ENCODE measurements around the gene MARK3. TPM values are rescaled to one million over a fixed set of nuclear protein-coding genes. Genes with fewer than 3 reads are reported as not detected.
A peak's percentile ranks its signal among the peaks of the same experiment; 100 is the strongest.

MARK3 gene
- total and polyA plus RNA-seq, 2 donors (not counting 1 experiment from before 2014, with no cell fraction given): 73.0 to 142 TPM

DNA sequence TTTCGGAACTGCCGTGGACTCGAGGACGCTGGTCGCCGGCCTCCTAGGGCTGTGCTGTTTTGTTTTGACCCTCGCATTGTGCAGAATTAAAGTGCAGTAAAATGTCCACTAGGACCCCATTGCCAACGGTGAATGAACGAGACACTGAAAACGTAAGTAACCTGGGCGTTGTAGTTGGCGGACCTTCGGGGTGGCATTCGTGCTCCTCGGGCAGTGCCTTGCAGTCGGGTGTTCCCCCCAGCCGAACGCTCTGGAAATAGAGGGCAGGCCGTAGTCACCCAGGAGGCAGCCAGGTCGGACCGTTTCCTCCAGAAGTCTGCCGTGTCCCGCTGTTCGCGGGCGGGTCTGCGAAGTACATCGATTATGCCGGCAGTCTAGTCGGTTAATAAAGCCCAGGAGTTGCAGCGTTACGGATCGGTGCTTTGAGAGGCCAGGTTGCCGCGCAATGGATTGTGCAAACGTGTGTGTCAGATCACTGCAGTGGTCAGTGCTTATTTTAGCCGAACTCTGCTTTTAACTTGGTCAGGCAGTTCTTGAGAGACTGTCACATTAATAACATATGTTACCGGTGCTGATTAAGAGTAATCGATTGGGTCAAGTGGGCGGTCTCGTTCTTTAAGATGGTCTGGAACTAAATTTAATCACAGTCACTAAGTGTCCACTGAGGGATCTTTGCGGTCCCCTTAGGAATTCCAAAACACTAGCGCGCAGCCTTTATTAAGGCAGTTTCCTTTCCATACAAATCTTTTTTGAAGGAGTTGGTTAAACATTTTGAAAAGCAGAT lies 906 bp downstream of the MARK3 start:
- POLR2A ChIA-PET: interaction anchor here (1.2 to 2.3 kb wide), 2 partner anchors 9 to 51 kb away, joined by 3 to 20 read pairs; partner anchors contain the start of gene EIF5
- peak overlapping the region; percentile 94 for H3K4me2 ChIP-seq (replicated peaks; ENCODE audit: low read depth, low read length, poor library complexity, severe bottlenecking)
- H3K27ac ChIP-seq (ENCODE audit: low read length in 2 of 2): peak overlapping the region; percentile 20 to 91
- DNase-seq: no peak
- under 1% methylated on average over 36 of the region's 44 CpGs for WGBS (ENCODE audit: insufficient coverage)
- no peaks in the 10 kb centered on the region for H3K9me3 Mint-ChIP-seq (ENCODE audit: insufficient read depth)
- CTCF ChIA-PET: no interaction called here
- H3K79me2 ChIP-seq (ENCODE audit: control insufficient read depth, insufficient read depth, low read length): peaks cover 63% of the 10 kb centered on the region
- no peaks in the 10 kb centered on the region for H3K27me3 ChIP-seq (replicated peaks in 1 of 4; ENCODE audit: control extremely low read depth in 1 of 4, control insufficient read depth in 3 of 4, insufficient read depth in 4 of 4, low read length in 3 of 4)
- peak; percentile 0 for ATAC-seq (ENCODE audit: low read depth)
- peaks cover 24 to 39% of the 10 kb centered on the region in 2 donors for H3K4me1 ChIP-seq (ENCODE audit: control insufficient read depth in 2 of 2, insufficient read depth in 2 of 2, low read length in 2 of 2)
- no peaks in the 10 kb centered on the region for H3K36me3 ChIP-seq (replicated peaks in 1 of 2; ENCODE audit: control extremely low read depth in 1 of 2, control insufficient read depth in 1 of 2, extremely low read depth in 1 of 2, insufficient read depth in 2 of 2, low read length in 1 of 2)
- H3K9ac ChIP-seq (ENCODE audit: low read length): peak overlapping the region; percentile 85
- peaks cover 7% of the 10 kb centered on the region for H3K27me3 Mint-ChIP-seq
- peak overlapping the region; percentile 68 to 96 (median 90) for H3K4me3 ChIP-seq (ENCODE audit: control extremely low read depth in 1 of 5, extremely low read depth in 1 of 5, insufficient read depth in 1 of 5, low read depth in 2 of 5, low read length in 4 of 5)
- peak overlapping the region; percentile 96 for H2AFZ ChIP-seq (ENCODE audit: insufficient read depth, low read depth, low read length, poor library complexity, severe bottlenecking)
- H3K4me1 Mint-ChIP-seq: peaks cover 47% of the 10 kb centered on the region
- H3K9me3 ChIP-seq (ENCODE audit: control extremely low read depth in 1 of 3, control insufficient read depth in 2 of 3, insufficient read depth in 1 of 3, low read length in 2 of 3): no peaks in the 10 kb centered on the region
- intact Hi-C loops (cut with micrococcal nuclease): loop anchor here (1.0 to 5.0 kb wide), 3 partner anchors 52 to 1024 kb away; partner anchors contain the start of genes CINP, EIF5, KLC1 and TECPR2
- TF ChIP-seq, protein P1, sequence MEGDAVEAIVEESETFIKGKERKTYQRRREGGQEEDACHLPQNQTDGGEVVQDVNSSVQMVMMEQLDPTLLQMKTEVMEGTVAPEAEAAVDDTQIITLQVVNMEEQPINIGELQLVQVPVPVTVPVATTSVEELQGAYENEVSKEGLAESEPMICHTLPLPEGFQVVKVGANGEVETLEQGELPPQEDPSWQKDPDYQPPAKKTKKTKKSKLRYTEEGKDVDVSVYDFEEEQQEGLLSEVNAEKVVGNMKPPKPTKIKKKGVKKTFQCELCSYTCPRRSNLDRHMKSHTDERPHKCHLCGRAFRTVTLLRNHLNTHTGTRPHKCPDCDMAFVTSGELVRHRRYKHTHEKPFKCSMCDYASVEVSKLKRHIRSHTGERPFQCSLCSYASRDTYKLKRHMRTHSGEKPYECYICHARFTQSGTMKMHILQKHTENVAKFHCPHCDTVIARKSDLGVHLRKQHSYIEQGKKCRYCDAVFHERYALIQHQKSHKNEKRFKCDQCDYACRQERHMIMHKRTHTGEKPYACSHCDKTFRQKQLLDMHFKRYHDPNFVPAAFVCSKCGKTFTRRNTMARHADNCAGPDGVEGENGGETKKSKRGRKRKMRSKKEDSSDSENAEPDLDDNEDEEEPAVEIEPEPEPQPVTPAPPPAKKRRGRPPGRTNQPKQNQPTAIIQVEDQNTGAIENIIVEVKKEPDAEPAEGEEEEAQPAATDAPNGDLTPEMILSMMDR (IDR thresholded peaks at IDR 0.05): no peak
- TF ChIP-seq EZH2 (IDR thresholded peaks at IDR 0.05; ENCODE audit: borderline replicate concordance, insufficient read depth, low read depth, low read length, poor library complexity, severe bottlenecking): no peak
- H3K4me3 Mint-ChIP-seq: peak overlapping the region; percentile 99
- H4K20me1 ChIP-seq (ENCODE audit: control insufficient read depth, insufficient read depth, low read length, poor library complexity, severe bottlenecking): peaks cover 44% of the 10 kb centered on the region
- H3K27ac Mint-ChIP-seq: peak overlapping the region; percentile 98

Data from B cell (primary cell).